M059J (cell line): ENCODE measurements around the gene HLA-DQB1. TPM values are rescaled to one million over a fixed set of nuclear protein-coding genes. Genes with fewer than 3 reads are reported as not detected.
A peak's percentile ranks its signal among the peaks of the same experiment; 100 is the strongest.

Experiments used
- DNase-seq: peaks from one replicate; pipeline ENCODE4 v3.0.0-alpha.2; 2012; ENCODE audit warnings: low read depth
- total RNA-seq: library from RNA; depleted of rRNA; stranded (reverse); fragments of >200 nt; shearing (Covaris generic); gene quantifications from 2 replicates; pipeline ENCODE4 v1.2.3, GENCODE V29; 2014; rRNA removed

HLA-DQB1 gene
- total RNA-seq, 1 experiment from 2014 or later: not detected

- DNase-seq: no peak
Measured at GRCh38 chr6:32625137-32625536, 41.3 kb downstream of the HLA-DQB1 start.

GRCh38 chr6:32624565-32624964 is 41.9 kb downstream of the HLA-DQB1 start:
- DNase-seq: no peak

GRCh38 chr6:32623693-32624092 is 42.8 kb downstream of the HLA-DQB1 start:
- DNase-seq: no peak

GRCh38 chr6:32622545-32623401 is 43.7 kb downstream of the HLA-DQB1 start:
- peak; percentile 44 for DNase-seq

GRCh38 chr6:32621372-32621771 is 45.1 kb downstream of the HLA-DQB1 start:
- DNase-seq: no peak

- DNase-seq: no peak
Measured at GRCh38 chr6:32617751-32618150, 48.7 kb downstream of the HLA-DQB1 start.

GRCh38 chr6:32615885-32616532 is 50.4 kb downstream of the HLA-DQB1 start:
- DNase-seq: no peak

GRCh38 chr6:32614366-32615081 is 51.9 kb downstream of the HLA-DQB1 start:
- DNase-seq: no peak

GRCh38 chr6:32613475-32613874 is 53.0 kb downstream of the HLA-DQB1 start:
- no peak for DNase-seq

GRCh38 chr6:32610682-32611296 is 55.7 kb downstream of the HLA-DQB1 start:
- no peak for DNase-seq

- DNase-seq: peak; percentile 96
Measured at GRCh38 chr6:32609731-32610640, 56.5 kb downstream of the HLA-DQB1 start.

Other genes starting within 250 kb of the HLA-DQB1 start
- gene HLA-DRA, start 226.8 kb downstream of the HLA-DQB1 start, total RNA-seq: 1.2 and 2.0 TPM in 2 replicates
- gene HLA-DRB5, start 136.4 kb downstream of the HLA-DQB1 start, total RNA-seq: not detected in 2 replicates
- 0.17 TPM in 1 of 2 replicates, not detected in the other for gene HLA-DRB1, start 76.8 kb downstream of the HLA-DQB1 start, total RNA-seq
- not detected in 2 replicates for gene HLA-DQA1, start 29.3 kb downstream of the HLA-DQB1 start, total RNA-seq
- not detected in 2 replicates for gene HLA-DQA2, start 74.7 kb upstream of the HLA-DQB1 start, total RNA-seq
- gene HLA-DQB2, start 96.9 kb upstream of the HLA-DQB1 start, total RNA-seq: not detected in 2 replicates
- gene HLA-DOB, start 150.3 kb upstream of the HLA-DQB1 start, total RNA-seq: 5.7 and 6.3 TPM in 2 replicates
- 45.6 and 67.8 TPM in 2 replicates for gene TAP2, start 172.1 kb upstream of the HLA-DQB1 start, total RNA-seq
- gene PSMB8, start 177.4 kb upstream of the HLA-DQB1 start, total RNA-seq: 350 and 427 TPM in 2 replicates
- gene TAP1, start 187.0 kb upstream of the HLA-DQB1 start, total RNA-seq: 356 and 472 TPM in 2 replicates
- gene PSMB9, start 187.5 kb upstream of the HLA-DQB1 start, total RNA-seq: 339 and 412 TPM in 2 replicates